ENCODE results near the gene FBXW7.

DNA sequence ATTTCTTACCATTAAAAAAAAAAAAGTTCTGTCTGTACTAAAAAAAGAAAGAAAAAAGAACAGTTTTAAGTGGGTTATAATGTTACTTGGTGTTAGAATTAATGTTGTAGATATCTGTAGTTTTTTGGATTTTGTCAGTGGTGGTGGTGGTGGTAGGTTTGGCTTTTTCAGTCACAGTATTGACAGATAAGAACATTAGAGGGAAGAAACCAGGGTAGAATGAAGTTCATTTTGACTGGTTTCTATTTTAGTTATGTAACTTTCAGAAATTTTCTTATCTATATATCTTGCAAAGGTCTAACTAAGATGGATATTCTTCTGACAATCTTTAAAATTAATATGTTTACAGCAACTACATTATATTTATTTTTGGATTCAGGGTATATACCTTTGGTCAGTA is 105.4 kb downstream of the FBXW7 start:
- TF ChIP-seq, protein P1, sequence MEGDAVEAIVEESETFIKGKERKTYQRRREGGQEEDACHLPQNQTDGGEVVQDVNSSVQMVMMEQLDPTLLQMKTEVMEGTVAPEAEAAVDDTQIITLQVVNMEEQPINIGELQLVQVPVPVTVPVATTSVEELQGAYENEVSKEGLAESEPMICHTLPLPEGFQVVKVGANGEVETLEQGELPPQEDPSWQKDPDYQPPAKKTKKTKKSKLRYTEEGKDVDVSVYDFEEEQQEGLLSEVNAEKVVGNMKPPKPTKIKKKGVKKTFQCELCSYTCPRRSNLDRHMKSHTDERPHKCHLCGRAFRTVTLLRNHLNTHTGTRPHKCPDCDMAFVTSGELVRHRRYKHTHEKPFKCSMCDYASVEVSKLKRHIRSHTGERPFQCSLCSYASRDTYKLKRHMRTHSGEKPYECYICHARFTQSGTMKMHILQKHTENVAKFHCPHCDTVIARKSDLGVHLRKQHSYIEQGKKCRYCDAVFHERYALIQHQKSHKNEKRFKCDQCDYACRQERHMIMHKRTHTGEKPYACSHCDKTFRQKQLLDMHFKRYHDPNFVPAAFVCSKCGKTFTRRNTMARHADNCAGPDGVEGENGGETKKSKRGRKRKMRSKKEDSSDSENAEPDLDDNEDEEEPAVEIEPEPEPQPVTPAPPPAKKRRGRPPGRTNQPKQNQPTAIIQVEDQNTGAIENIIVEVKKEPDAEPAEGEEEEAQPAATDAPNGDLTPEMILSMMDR (IDR thresholded peaks at IDR 0.05; ENCODE audit: poor library complexity): no peak
- no peak for TF ChIP-seq EZH2phosphoT487 (IDR thresholded peaks at IDR 0.05; ENCODE audit: low read depth, severe bottlenecking, unreplicated experiment)

All from hepatocyte (in vitro differentiated cells).